ENCODE results near the gene TECTB. TPM values are rescaled to one million over a fixed set of nuclear protein-coding genes. Genes with fewer than 3 reads are reported as not detected.

Gene TECTB
- total RNA-seq, 1 donor from 2014 or later, result not detected

- intact Hi-C loops (cut with micrococcal nuclease), result no loop called here
Observed at GRCh38 chr10:112345743-112346142, 62.5 kb downstream of the TECTB start.

- intact Hi-C loops (cut with micrococcal nuclease), result no loop called here
Observed at GRCh38 chr10:112346774-112347173, 63.6 kb downstream of the TECTB start.

GRCh38 chr10:112347709-112348671 is 64.8 kb downstream of the TECTB start:
- intact Hi-C loops (cut with micrococcal nuclease), result no loop called here

GRCh38 chr10:112348759-112349158 is 65.6 kb downstream of the TECTB start:
- intact Hi-C loops (cut with micrococcal nuclease), result no loop called here

- intact Hi-C loops (cut with micrococcal nuclease), result no loop called here
Observed at GRCh38 chr10:112349521-112350085, 66.4 kb downstream of the TECTB start.

GRCh38 chr10:112351146-112351545 is 67.9 kb downstream of the TECTB start:
- intact Hi-C loops (cut with micrococcal nuclease), result no loop called here

GRCh38 chr10:112352044-112352443 is 68.8 kb downstream of the TECTB start:
- intact Hi-C loops (cut with micrococcal nuclease), result no loop called here

- intact Hi-C loops (cut with micrococcal nuclease), result no loop called here
Observed at GRCh38 chr10:112353046-112353445, 69.8 kb downstream of the TECTB start.

Other genes starting within 250 kb of the TECTB start
- 7.3 and 8.2 TPM in 2 replicates for gene GPAM, start 99.6 kb upstream of the TECTB start, total RNA-seq
- gene ACSL5, start 90.7 kb downstream of the TECTB start, total RNA-seq, result 61.0 and 62.7 TPM in 2 replicates
- 46.7 and 48.8 TPM in 2 replicates for gene ZDHHC6, start 163.5 kb downstream of the TECTB start, total RNA-seq
- gene VTI1A, start 163.8 kb downstream of the TECTB start, total RNA-seq, result 41.5 and 42.6 TPM in 2 replicates